H54 (cell line): ENCODE measurements around the gene NT5C2.

Source experiments
- DNase-seq: peaks from one replicate; pipeline ENCODE4 v3.0.0; 2011; ENCODE audit warnings: low spot score, mixed read lengths; ENCODE audit not compliant: insufficient read length
- FAIRE-seq: peaks from 3 replicates; lab custom pipeline; 2011; peaks lifted over from hg19 to GRCh38; lab: Jason Lieb, UNC
- POLR2A ChIP-seq: IDR thresholded peaks from 2 replicates; pipeline ENCODE4 v1.6.1; 2011; ENCODE audit warnings: low read depth, mild to moderate bottlenecking, low read length

Gene NT5C2

GRCh38 chr10:103111031-103111917 is 81.8 kb downstream of the NT5C2 start:
- FAIRE-seq (peak; percentile 55), DNase-seq (no peak)
- TF ChIP-seq POLR2A, result no peak

- peak; percentile 74 for FAIRE-seq
- no peak for DNase-seq
- no peak for TF ChIP-seq POLR2A
Measured at GRCh38 chr10:103110407-103110806, 82.7 kb downstream of the NT5C2 start.

GRCh38 chr10:103109821-103110220 is 83.3 kb downstream of the NT5C2 start:
- FAIRE-seq (no peak), DNase-seq (no peak)
- TF ChIP-seq POLR2A, result no peak

GRCh38 chr10:103106539-103106938 is 86.5 kb downstream of the NT5C2 start:
- DNase-seq (no peak), FAIRE-seq (no peak)
- no peak for TF ChIP-seq POLR2A

- no peak for TF ChIP-seq POLR2A
- FAIRE-seq, result no peak
- no peak for DNase-seq
Measured at GRCh38 chr10:103105462-103105861, 87.6 kb downstream of the NT5C2 start.

- TF ChIP-seq POLR2A, result no peak
- DNase-seq (no peak), FAIRE-seq (no peak)
Measured at GRCh38 chr10:103104721-103105120, 88.4 kb downstream of the NT5C2 start.

- no peak for TF ChIP-seq POLR2A
- DNase-seq (no peak), FAIRE-seq (no peak)
Measured at GRCh38 chr10:103103989-103104388, 89.1 kb downstream of the NT5C2 start.

GRCh38 chr10:103102195-103102594 is 90.9 kb downstream of the NT5C2 start:
- FAIRE-seq (peak; percentile 30), DNase-seq (no peak)
- no peak for TF ChIP-seq POLR2A

GRCh38 chr10:103100620-103101019 is 92.5 kb downstream of the NT5C2 start:
- DNase-seq (no peak), FAIRE-seq (no peak)
- no peak for TF ChIP-seq POLR2A

- TF ChIP-seq POLR2A, result no peak
- FAIRE-seq, result no peak
- DNase-seq, result no peak
Measured at GRCh38 chr10:103098240-103098639, 94.8 kb downstream of the NT5C2 start.

- FAIRE-seq, result no peak
- no peak for TF ChIP-seq POLR2A
- DNase-seq, result no peak
Measured at GRCh38 chr10:103096130-103096529, 96.9 kb downstream of the NT5C2 start.

- TF ChIP-seq POLR2A, result no peak
- DNase-seq, result no peak
- no peak for FAIRE-seq
Measured at GRCh38 chr10:103095005-103095404, 98.1 kb downstream of the NT5C2 start.

GRCh38 chr10:103090911-103091310 is 102.2 kb downstream of the NT5C2 start:
- FAIRE-seq, result no peak
- TF ChIP-seq POLR2A, result no peak

GRCh38 chr10:103089493-103089892 is 103.6 kb downstream of the NT5C2 start:
- no peak for DNase-seq
- no peak for TF ChIP-seq POLR2A
- no peak for FAIRE-seq

More at GRCh38 chr10:103090911-103091310, 102.2 kb downstream of the NT5C2 start:
- DNase-seq, result no peak

- no peak for DNase-seq
- TF ChIP-seq POLR2A, result no peak
- FAIRE-seq, result no peak
Measured at GRCh38 chr10:103086799-103087198, 106.3 kb downstream of the NT5C2 start.
